Measurements from ENCODE around the gene C10orf90.
A peak's percentile ranks its signal among the peaks of the same experiment; 100 is the strongest.

The C10orf90 gene

DNA sequence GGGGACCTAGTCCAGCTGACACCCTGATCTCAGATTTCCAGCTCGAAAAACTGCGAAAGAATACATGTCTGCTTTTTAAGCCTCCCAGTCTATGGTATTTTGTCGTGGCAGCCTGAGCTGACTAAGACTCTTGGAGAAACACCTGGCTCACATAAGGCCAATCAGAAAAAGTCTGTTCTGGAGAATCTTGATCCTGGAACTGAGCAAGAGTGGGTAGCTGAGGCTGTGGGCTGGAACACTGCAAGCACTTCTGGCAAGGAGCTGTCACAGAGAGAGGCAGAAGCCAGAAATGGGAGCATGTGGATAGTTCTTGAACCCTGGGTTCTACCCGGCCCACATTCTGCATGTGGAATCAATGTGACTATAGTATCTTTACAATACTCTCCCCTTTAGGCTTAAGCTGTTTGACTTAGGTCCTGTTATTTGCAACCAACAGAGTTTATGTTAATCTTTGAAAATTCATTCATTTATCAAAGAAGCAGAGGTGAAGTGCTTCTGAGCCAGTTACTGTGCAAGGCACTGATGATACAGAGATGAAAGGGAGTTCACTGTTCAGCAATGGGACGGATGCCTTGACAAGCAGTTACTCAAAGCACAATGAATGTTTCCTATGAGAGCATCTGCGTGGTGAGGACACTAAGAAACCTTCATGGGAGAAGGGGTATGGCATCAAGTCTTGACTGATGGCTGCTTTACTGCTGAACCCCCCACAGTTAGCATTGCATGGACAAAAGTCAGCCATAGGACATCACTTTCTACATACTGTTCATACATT lies 4.4 kb upstream of the C10orf90 start:
- DNase-seq = peak in 9 of 56 donors; percentile 17 to 56 (median 39)

DNA sequence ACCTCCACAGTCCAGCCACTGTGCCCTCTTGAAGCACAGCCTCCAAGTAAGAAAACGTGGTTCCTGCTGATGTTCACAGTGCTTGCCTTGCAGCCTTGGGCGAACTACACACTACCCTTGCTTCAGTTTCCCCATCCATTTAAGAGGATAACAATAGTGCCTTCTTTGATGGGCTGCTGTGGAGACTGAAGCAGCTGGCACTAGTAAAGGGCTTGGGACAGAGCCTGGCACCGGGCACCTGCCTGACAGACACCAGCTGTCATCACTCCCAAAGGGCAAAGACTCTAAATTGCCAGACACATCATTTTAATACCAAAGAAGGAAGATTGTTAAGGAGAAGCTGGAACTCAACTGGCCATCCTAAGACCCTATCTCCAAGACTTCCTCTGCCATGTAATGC lies 3.1 kb upstream of the C10orf90 start:
- peak in 18 of 56 donors; percentile 21 to 63 (median 43) for DNase-seq

- peak in 1 of 56 donors; percentile 22 for DNase-seq
These were observed 996 bp upstream of the C10orf90 start for GRCh38 chr10:126671402-126671975.

DNA sequence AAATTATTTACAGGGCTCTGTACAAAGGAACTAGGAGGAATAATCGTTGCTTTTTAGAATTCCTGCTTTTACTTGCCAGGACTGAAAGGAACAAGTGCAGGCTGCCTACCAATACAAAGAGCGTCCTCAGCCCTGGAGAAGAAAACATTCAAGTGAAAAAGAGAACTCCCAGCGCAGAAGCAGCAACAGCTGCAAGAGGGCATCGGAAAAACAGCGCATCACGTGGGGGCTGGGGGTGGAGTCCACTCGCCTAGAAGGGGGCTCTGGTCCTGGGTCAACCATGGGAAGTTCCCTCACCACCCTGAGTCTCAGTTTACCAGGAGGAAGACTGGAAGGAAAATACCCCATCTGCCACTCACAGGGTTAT lies 385 bp upstream of the C10orf90 start:
- DNase-seq = peak in 55 of 56 donors; percentile 18 to 88 (median 79)

GRCh38 chr10:126669168-126669567 lies 1.3 kb downstream of the C10orf90 start:
- peak in 1 of 56 donors; percentile 14 for DNase-seq

DNA sequence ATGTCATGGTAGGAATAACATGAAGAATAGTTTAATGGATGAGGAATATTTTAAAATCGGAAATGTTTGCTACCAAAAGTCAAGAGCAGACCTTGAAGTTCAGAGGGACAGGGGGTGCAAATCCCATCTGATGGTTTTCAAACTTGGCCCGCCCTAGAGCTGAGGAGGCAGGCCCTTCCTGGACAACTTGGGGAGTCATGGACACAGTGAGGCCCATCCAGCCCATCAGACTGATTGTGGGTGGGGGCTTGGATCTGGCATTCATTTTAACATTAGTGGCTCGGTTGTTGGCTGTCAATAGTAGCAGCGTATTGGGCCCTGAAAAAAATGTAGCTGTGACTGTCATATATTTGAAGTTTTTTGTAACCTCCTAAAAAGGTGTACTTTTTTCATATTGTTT lies 2.0 kb downstream of the C10orf90 start:
- DNase-seq = peak in 10 of 56 donors; percentile 17 to 43 (median 30)

DNA sequence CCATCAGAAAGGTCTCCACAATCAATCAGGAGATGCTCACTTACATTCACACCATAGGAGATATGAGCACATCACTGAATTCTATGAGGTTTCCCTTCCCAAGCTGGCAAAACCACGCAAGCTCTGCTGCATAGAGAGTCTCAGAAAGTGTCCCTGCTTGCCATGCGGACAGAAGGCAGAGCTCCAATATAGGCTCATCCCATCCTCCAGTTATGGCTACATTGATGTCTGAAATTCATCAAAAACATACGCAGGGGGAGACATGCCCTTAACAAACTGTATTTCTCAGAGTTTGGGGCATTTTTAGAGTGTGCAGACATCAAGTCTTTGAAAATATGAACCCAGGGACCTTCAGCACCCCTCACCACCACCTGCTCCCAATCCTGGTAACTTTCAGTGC lies 2.9 kb downstream of the C10orf90 start:
- DNase-seq = peak in 5 of 56 donors; percentile 9 to 52 (median 23)

- DNase-seq = no peak
These were observed 5.3 kb downstream of the C10orf90 start for GRCh38 chr10:126665207-126665606.

DNA sequence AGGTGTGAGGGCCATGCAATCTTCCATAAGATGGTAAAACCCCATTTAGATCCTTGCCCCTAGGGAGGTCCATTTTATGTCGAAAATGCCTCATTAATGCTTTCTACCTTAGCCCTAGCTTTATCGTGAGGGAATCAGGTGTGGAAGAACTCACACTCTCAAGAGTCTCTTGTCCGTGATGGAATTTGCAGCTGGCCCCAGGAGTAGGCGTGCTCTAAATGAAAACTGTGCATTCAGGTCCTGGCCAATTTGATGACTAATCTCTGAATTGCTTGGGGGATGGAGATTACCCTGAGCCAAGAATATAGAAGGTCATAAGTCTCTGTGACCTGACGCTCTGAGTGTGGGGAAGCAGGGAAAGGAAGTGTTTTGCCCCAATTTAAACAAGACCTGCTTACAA lies 6.6 kb downstream of the C10orf90 start:
- no peak for DNase-seq

DNA sequence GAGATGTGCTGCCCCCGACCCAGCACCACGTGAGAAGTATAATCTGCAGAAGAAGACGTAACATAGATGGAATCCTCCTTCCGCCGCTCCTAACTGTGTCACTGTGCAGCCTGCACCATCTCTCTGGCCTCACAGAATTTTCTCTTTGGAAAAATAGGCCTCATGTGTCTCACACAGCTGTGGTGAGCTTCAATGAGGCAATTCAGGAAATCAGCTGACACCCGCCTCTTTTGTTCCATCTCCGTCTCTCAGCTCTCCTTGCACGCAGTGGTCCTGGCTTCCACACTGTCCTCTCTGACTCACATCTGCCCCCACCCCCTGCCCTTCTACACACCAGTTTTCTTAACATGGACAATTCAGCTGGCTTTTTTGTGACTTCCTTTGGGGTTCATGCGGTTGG lies 7.2 kb downstream of the C10orf90 start:
- peak in 54 of 56 donors; percentile 28 to 95 (median 84) for DNase-seq

DNA sequence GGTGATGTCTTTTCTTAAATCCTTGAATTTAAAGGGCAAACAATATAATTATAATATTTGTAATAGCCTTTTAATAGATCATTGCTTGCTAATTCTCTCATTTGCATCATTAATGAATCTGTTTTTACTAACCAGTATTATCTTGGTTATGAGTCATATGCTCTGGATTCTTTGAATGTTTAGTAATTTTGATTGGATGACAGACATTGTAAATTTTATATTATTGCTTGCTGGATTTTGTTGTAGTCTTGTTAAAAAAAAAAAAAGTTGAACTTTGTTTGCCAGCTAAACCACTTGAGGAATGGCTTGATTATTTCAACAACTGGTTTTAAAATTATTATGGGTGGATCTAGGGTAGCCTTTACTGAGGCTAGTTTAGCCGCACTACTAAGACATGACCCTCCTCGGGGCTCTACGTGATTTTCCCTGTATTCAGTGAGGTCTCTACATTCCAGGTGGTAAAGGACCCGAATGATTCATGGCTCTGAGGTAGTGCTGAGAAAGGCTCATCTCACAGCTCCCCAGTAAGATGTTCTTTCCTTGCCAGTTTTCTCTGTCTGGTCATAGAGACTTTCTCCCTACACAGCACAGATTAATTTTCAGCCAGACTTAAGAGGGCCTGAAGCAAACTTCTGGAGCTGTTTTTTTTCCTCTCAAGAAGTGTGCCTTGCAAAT lies 8.5 kb downstream of the C10orf90 start:
- no peak for DNase-seq

DNA sequence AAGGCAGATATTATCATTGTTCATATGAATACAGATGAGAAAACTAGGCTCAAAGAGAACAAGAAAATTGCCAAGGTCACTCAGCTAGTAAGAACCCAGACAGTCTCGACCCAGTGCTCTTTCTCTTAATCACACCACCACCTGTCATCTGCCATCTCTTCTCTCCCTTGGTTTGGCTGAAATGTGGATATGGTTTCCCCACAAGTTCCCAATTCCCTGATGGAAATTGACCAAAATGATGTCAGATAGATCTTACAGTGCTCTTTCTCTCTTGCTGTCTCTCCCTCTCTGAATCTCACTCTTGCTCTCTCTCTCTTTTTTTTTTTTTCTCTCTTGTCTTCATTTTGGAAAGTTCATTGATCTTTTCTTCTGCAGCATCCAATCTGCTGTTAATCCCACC lies 9.1 kb downstream of the C10orf90 start:
- no peak for DNase-seq

GRCh38 chr10:126659750-126660149 lies 10.7 kb downstream of the C10orf90 start:
- peak in 2 of 56 donors; percentile 29 to 30 for DNase-seq

- DNase-seq = peak in 8 of 56 donors; percentile 16 to 41 (median 23)
These were observed 11.6 kb downstream of the C10orf90 start for GRCh38 chr10:126658928-126659327.

- DNase-seq = no peak
These were observed 15.9 kb downstream of the C10orf90 start for GRCh38 chr10:126654579-126654978.

GRCh38 chr10:126651467-126651866 lies 19.0 kb downstream of the C10orf90 start:
- no peak for DNase-seq

DNA sequence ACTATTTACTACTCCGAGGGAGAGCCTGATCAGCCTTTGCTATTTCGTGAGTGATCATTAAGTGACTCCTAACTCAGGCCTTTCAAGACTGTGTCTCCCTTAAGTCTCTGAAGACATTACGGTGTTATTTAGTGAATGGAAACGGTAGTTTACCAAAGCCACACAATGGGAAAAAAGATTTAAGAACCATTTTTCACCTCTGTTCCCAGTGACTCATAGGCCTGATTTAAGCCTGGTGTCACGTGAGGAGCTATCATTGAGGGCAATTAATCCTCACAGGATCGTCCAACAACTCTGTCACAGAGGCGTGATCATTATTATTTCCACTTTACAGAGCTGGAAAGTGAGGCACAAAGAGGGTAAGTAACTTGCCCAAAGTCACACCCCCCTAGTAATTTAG lies 20.3 kb downstream of the C10orf90 start:
- no peak for DNase-seq

DNA sequence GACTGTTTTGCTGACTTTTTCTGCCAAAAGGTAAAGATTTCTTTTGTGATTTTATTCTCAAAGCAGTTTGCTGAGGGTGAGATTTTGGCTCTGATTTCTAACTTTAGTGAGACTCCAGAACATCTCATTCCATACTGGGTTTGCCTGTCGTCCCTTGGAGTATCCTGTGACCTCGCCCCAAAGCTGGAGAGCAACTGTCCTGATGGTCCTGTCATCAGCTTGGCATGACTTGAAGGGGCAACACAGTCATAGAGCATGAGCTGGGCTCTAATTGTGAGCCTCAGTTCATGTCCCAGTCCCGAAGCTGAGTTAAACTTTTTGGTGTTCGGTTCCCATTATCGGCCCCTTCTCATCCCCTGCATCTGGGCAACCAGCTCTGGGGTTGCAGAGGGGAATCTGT lies 23.4 kb downstream of the C10orf90 start:
- no peak for DNase-seq

GRCh38 chr10:126646110-126646509 lies 24.4 kb downstream of the C10orf90 start:
- DNase-seq = no peak

DNA sequence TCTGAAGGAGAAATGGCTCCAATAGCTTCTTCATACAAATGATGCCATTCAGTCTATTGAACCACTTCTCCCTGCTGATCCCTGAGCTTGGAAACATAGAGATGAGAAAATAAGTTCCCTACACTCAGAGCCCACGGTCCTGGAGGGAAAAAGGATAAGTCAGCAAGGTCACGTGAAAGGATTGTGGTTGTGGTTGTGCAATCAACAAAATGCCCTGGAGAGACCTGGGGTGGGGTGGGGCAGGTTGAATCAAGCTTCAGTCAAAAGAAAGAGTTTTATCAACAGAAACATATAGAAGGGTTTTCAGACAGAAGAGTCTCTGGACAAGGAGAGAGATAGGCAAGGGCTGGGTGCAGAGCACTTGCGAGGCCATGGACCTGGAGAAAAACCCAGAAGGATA lies 30.1 kb downstream of the C10orf90 start:
- DNase-seq = no peak

DNA sequence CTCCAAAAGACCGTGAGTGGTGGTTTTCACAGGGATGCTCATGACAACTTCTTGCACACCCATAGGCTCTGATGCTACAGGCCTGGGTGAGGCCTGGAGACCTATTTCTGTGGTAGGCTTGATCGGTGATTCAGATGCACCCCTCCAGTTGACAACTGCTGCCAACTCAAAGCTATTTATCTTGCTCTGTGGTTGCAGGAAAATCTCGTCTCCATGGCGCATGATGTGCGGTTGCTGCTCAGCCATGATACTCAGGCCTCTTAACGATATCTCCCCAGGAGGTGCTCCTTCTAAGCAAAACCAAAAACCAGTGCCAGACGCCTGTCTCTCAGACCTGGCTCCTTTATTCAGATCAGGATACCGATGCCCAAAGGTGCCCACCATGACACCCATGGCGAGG lies 31.4 kb downstream of the C10orf90 start:
- DNase-seq = no peak

GRCh38 chr10:126638542-126638941 lies 32.0 kb downstream of the C10orf90 start:
- no peak for DNase-seq

- no peak for DNase-seq
These were observed 33.0 kb downstream of the C10orf90 start for GRCh38 chr10:126637501-126637900.
